GM23338 (cell line): Measurements from ENCODE around the gene CNOT10. TPM values are rescaled to one million over a fixed set of nuclear protein-coding genes. Genes with fewer than 3 reads are reported as not detected.

Experiments
- ATAC-seq: fragments of 200-7000 bp; cut with Tn5 transposase; 3 replicates; pipeline ENCODE4 v1.9.1; 2020
- DNase-seq: peaks from one replicate; pipeline ENCODE4 v3.0.0-alpha.2; 2015; ENCODE audit warnings: low spot score
- H2AFZ ChIP-seq: fragments of 200-600 bp; sonication (generic); 2 replicates; pipeline ENCODE4 v1.8.0; 2016; ENCODE audit warnings: antibody characterized with exemption, mild to moderate bottlenecking, moderate library complexity
- H3F3A ChIP-seq: fragments of 200-600 bp; sonication (generic); replicated peaks from 2 replicates; pipeline ENCODE4 v1.8.0; 2017; ENCODE audit warnings: antibody characterized with exemption, mixed run types, low read depth
- H3K27ac ChIP-seq: fragments of 200-600 bp; sonication (generic); 2 replicates; pipeline ENCODE4 v1.6.1; 2016; ENCODE audit warnings: low read depth
- H3K27me3 ChIP-seq: fragments of 200-600 bp; sonication (generic); 2 replicates; pipeline ENCODE4 v1.8.0; 2016; ENCODE audit warnings: mild to moderate bottlenecking, mixed run types, moderate library complexity; ENCODE audit not compliant: insufficient read depth
- H3K36me3 ChIP-seq: fragments of 200-600 bp; sonication (generic); 2 replicates; pipeline ENCODE4 v1.8.0; 2016; ENCODE audit warnings: mild to moderate bottlenecking; ENCODE audit not compliant: insufficient read depth
- H3K4me1 ChIP-seq: fragments of 200-600 bp; sonication (generic); 2 replicates; pipeline ENCODE4 v1.8.0; 2016; ENCODE audit warnings: mild to moderate bottlenecking, moderate library complexity; ENCODE audit not compliant: insufficient read depth
- H3K4me2 ChIP-seq: fragments of 200-600 bp; sonication (generic); 2 replicates; pipeline ENCODE4 v1.7.1; 2017; ENCODE audit warnings: mixed run types
- H3K4me3 ChIP-seq: fragments of 200-600 bp; sonication (generic); 2 replicates; pipeline ENCODE4 v1.6.1; 2016; ENCODE audit warnings: mixed run types
- H3K79me2 ChIP-seq: fragments of 200-600 bp; sonication (generic); replicated peaks from 2 replicates; pipeline ENCODE4 v1.8.0; 2017; ENCODE audit warnings: mild to moderate bottlenecking; ENCODE audit not compliant: insufficient read depth
- H3K9me2 ChIP-seq: fragments of 200-600 bp; sonication (generic); 2 replicates; pipeline ENCODE4 v1.8.0; 2017; ENCODE audit not compliant: insufficient read depth
- H4K20me1 ChIP-seq: fragments of 200-600 bp; sonication (generic); replicated peaks from 2 replicates; pipeline ENCODE4 v1.8.0; 2017; ENCODE audit warnings: mild to moderate bottlenecking; ENCODE audit not compliant: insufficient read depth
- H3K27ac Mint-ChIP-seq: 2 replicates; pipeline ENCODE4 v1.8.0; 2020; ENCODE audit warnings: inconsistent platforms, mild to moderate bottlenecking, moderate library complexity, mixed read lengths
- H3K27me3 Mint-ChIP-seq: 3 replicates; pipeline ENCODE4 v1.8.0; 2022; ENCODE audit warnings: low read depth, mild to moderate bottlenecking, moderate library complexity, mixed read lengths, inconsistent platforms; ENCODE audit not compliant: insufficient read depth, poor library complexity
- H3K36me3 Mint-ChIP-seq: 3 replicates; pipeline ENCODE4 v1.8.0; 2021; ENCODE audit warnings: low read depth, mild to moderate bottlenecking, inconsistent platforms, moderate library complexity, mixed read lengths
- H3K4me1 Mint-ChIP-seq: 3 replicates; pipeline ENCODE4 v1.8.0; 2020; ENCODE audit warnings: mild to moderate bottlenecking, inconsistent platforms, mixed read lengths
- H3K4me3 Mint-ChIP-seq: 3 replicates; pipeline ENCODE4 v1.8.0; 2021; ENCODE audit warnings: moderate library complexity, mild to moderate bottlenecking, inconsistent platforms, mixed read lengths
- H3K9me3 Mint-ChIP-seq: 3 replicates; pipeline ENCODE4 v1.8.0; 2020; ENCODE audit warnings: moderate library complexity, mild to moderate bottlenecking, inconsistent platforms, mixed read lengths
- CREB1 ChIP-seq: fragments of 250-450 bp; sonication (Bioruptor Pico); IDR thresholded peaks from 2 replicates; pipeline ENCODE4 v1.5.0; 2020; ENCODE audit warnings: low read depth, mild to moderate bottlenecking, moderate library complexity
- CTCF ChIP-seq, 2 experiments: fragments of 200-600 bp in 1 of 2; sonication (generic) in 1 of 2; conservative IDR thresholded peaks; 2 replicates each; pipeline versions ENCODE4 v1.5.1 to v1.6.1; 2016 to 2017; ENCODE audit warnings: antibody characterized with exemption in 2 of 2, low read depth in 2 of 2, mild to moderate bottlenecking in 2 of 2, moderate library complexity in 1 of 2
- ETS1 ChIP-seq: IDR thresholded peaks from 2 replicates; pipeline ENCODE4 v1.6.1; 2016; ENCODE audit warnings: antibody characterized with exemption
- EZH2 ChIP-seq: fragments of 200-600 bp; sonication (generic); IDR thresholded peaks from one replicate; pipeline ENCODE4 v1.8.0; 2017; ENCODE audit warnings: antibody characterized with exemption, mild to moderate bottlenecking, low read depth; ENCODE audit not compliant: unreplicated experiment
- JUNB ChIP-seq: IDR thresholded peaks from one replicate; pipeline ENCODE4 v1.6.1; 2016; ENCODE audit warnings: antibody characterized with exemption; ENCODE audit not compliant: unreplicated experiment
- NANOG ChIP-seq: IDR thresholded peaks from 2 replicates; pipeline ENCODE4 v1.6.1; 2016; ENCODE audit warnings: antibody characterized with exemption, borderline replicate concordance
- POLR2AphosphoS5 ChIP-seq: IDR thresholded peaks from 2 replicates; pipeline ENCODE4 v1.6.1; 2016; ENCODE audit warnings: antibody characterized with exemption, low read depth
- REST ChIP-seq: IDR thresholded peaks from one replicate; pipeline ENCODE4 v1.6.1; 2018; ENCODE audit warnings: antibody characterized with exemption; ENCODE audit not compliant: unreplicated experiment
- ZNF114 ChIP-seq: fragments of 250-450 bp; sonication (Bioruptor Pico); IDR thresholded peaks from 2 replicates; pipeline ENCODE4 v1.5.0; 2020; ENCODE audit warnings: mild to moderate bottlenecking, moderate library complexity
- polyA plus RNA-seq: library from polyadenylated mRNA; unstranded; fragments of >200 nt; fragmentation: Nextera tagmentation; extraction: Ambion mirVana; gene quantifications from 2 replicates; pipeline ENCODE4 v1.2.1, GENCODE V29; 2016
- total RNA-seq: library from RNA; depleted of rRNA; stranded (reverse); fragments of >200 nt; shearing (Covaris generic); gene quantifications from 2 replicates; pipeline ENCODE4 v1.2.3, GENCODE V29; 2014

Gene CNOT10
- total and polyA plus RNA-seq, 2 experiments from 2014 or later, result 27.2 to 46.9 TPM

GRCh38 chr3:32780735-32781210 lies 95.8 kb downstream of the CNOT10 start:
- H3F3A ChIP-seq, result peaks cover 35% of the 10 kb centered on the region
- H3K4me3 ChIP-seq, result peak overlapping the region; percentile 72
- no peaks in the 10 kb centered on the region; the same call in 2 of the 3 replicates for H3K9me3 Mint-ChIP-seq
- no peak overlapping the region for H2AFZ ChIP-seq
- H3K36me3 ChIP-seq, result no peaks in the 10 kb centered on the region
- peak overlapping the region; percentile 83 for H3K4me3 Mint-ChIP-seq
- peak overlapping the region; percentile 94 for H3K4me2 ChIP-seq
- no peaks in the 10 kb centered on the region for H4K20me1 ChIP-seq
- peaks cover 43% of the 10 kb centered on the region for H3K4me1 ChIP-seq
- H3K36me3 Mint-ChIP-seq, result peaks cover 16% of the 10 kb centered on the region
- peak overlapping the region; percentile 99 for H3K27ac Mint-ChIP-seq
- H3K79me2 ChIP-seq, result peaks cover 52% of the 10 kb centered on the region
- ATAC-seq (peak; percentile 78), DNase-seq (peak; percentile 99)
- no peaks in the 10 kb centered on the region for H3K27me3 ChIP-seq
- TF ChIP-seq NANOG (peak; percentile 99), CREB1 (CRISPR knock-in tag) (peak; percentile 66), CTCF (conservative IDR thresholded peaks at IDR 0.05; ENCODE audit: low read depth in 2 of 2) (no peak), ETS1 (peak; percentile 61; the same call in 1 of the 2 replicates)
- peak overlapping the region; percentile 100 for H3K27ac ChIP-seq
- peaks cover 61% of the 10 kb centered on the region for H3K4me1 Mint-ChIP-seq
- H3K27me3 Mint-ChIP-seq, result peaks cover 22% of the 10 kb centered on the region
- H3K9me2 ChIP-seq, result no peaks in the 10 kb centered on the region; the same call in 1 of the 2 replicates

- H3K36me3 ChIP-seq, result no peaks in the 10 kb centered on the region
- peaks cover 55% of the 10 kb centered on the region for H3K79me2 ChIP-seq
- H3K36me3 Mint-ChIP-seq, result peaks cover 15% of the 10 kb centered on the region
- TF ChIP-seq ETS1, result 0 out of 2 replicates have a peak, but pooled peaks have one; percentile 34
- TF ChIP-seq CTCF (conservative IDR thresholded peaks at IDR 0.05; ENCODE audit: low read depth in 2 of 2), result peak; percentile 52 to 86
- TF ChIP-seq EZH2, result no peak
- TF ChIP-seq ZNF114 (CRISPR knock-in tag), result no peak
- TF ChIP-seq NANOG, result no peak
- 0 out of 2 replicates have a peak, but pooled peaks have one; percentile 20 for TF ChIP-seq CREB1 (CRISPR knock-in tag)
- peak; percentile 47 for TF ChIP-seq POLR2AphosphoS5
- TF ChIP-seq REST, result no peak
- no peak for TF ChIP-seq JUNB
- H3K9me2 ChIP-seq, result no peaks in the 10 kb centered on the region; the same call in 1 of the 2 replicates
- H3K27ac ChIP-seq, result peak overlapping the region; percentile 100
- H3K27me3 ChIP-seq, result no peaks in the 10 kb centered on the region
- H3K27ac Mint-ChIP-seq, result peak overlapping the region; percentile 99
- peaks cover 56% of the 10 kb centered on the region for H3K4me1 Mint-ChIP-seq
- no peaks in the 10 kb centered on the region; the same call in 2 of the 3 replicates for H3K9me3 Mint-ChIP-seq
- peak; percentile 97 for DNase-seq
- H3K27me3 Mint-ChIP-seq, result peaks cover 22% of the 10 kb centered on the region
- H2AFZ ChIP-seq, result no peak overlapping the region
- H3K4me3 Mint-ChIP-seq, result peak overlapping the region; percentile 83
- no peaks in the 10 kb centered on the region for H4K20me1 ChIP-seq
- H3K4me3 ChIP-seq, result peak overlapping the region; percentile 72
- H3F3A ChIP-seq, result peaks cover 35% of the 10 kb centered on the region
- peak; percentile 72 for ATAC-seq
- peaks cover 43% of the 10 kb centered on the region for H3K4me1 ChIP-seq
- H3K4me2 ChIP-seq, result peak overlapping the region; percentile 94
These were observed 96.4 kb downstream of the CNOT10 start for GRCh38 chr3:32781211-32781968.
